NB4 (cell line): ENCODE data around the gene METAP2.

ENCODE experiments used
- DNase-seq: peaks from one replicate; pipeline ENCODE4 v3.0.0; 2010; ENCODE audit warnings: low read depth
- H3K4me3 ChIP-seq: one replicate; pipeline ENCODE4 v1.5.1; 2011; ENCODE audit warnings: mild to moderate bottlenecking, low read depth, low read length, moderate library complexity
- CTCF ChIP-seq: IDR thresholded peaks from one replicate; pipeline ENCODE4 v1.5.1; 2012; ENCODE audit warnings: low read depth, low read length
- MAX ChIP-seq: IDR thresholded peaks from 2 replicates; pipeline ENCODE4 v1.6.1; 2011; ENCODE audit warnings: low read depth, low read length
- MYC ChIP-seq: IDR thresholded peaks from 2 replicates; pipeline ENCODE4 v1.6.1; 2011; ENCODE audit warnings: low read depth, low read length
- POLR2A ChIP-seq: IDR thresholded peaks from 2 replicates; pipeline ENCODE4 v1.6.1; 2011; ENCODE audit warnings: mild to moderate bottlenecking; ENCODE audit not compliant: insufficient read length; ENCODE audit errors: extremely low read depth

Gene METAP2

GRCh38 chr12:95473884-95474659 lies at the start of gene METAP2:
METAP2 (plus strand) TSS chr12:95474152; CDS start chr12:95474180, 28 bp downstream.
- H3K4me3 ChIP-seq, result peak within 1 kb of the TSS; percentile 79
- DNase-seq, result peak; percentile 100
- no peak for TF ChIP-seq CTCF
- peak; percentile 93 for TF ChIP-seq POLR2A
- TF ChIP-seq MYC, result peak; percentile 95
- peak; percentile 84 for TF ChIP-seq MAX

DNA sequence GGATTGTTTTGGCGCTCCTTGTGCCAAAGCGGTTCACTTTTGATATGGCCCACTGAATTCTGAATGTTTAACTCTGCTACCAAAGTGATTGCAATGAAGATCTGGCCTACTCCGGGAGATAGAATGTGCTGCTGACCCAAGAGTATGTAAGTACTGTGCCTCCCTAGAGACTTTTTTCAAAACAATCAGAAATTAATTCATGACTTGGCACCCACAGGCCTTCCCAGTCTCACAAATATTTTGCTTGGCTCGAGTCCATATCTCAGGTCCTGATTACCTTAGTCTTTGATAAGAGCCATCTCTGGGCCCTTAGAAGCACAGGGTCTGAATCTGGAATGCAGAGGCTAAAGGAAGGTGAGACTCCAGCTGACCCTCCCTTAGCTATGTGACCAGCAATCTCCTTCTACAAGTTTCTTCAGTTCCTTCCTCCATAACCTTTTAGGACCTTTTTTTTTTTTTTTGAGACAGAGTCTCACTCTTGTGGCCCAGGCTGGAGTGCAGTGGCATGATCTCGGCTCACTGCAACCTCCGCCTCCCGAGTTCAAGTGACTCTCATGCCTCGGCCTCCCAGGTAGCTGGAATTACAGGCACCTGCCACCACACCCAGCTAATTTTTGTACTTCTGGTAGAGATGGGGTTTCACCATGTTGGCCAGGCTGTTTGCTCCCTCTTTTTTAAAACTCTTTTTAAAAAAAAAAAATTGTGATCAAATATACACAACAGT lies 49.5 kb upstream of the METAP2 start:
- H3K4me3 ChIP-seq, result no peak overlapping the region
- TF ChIP-seq MAX (no peak), MYC (no peak), POLR2A (no peak)
- no peak for DNase-seq

- no peak for DNase-seq
- H3K4me3 ChIP-seq, result no peak overlapping the region
- no peak for TF ChIP-seq MAX
- TF ChIP-seq POLR2A, result no peak
- TF ChIP-seq CTCF, result no peak
- no peak for TF ChIP-seq MYC
These were observed 44.8 kb upstream of the METAP2 start for GRCh38 chr12:95429172-95429510.

DNA sequence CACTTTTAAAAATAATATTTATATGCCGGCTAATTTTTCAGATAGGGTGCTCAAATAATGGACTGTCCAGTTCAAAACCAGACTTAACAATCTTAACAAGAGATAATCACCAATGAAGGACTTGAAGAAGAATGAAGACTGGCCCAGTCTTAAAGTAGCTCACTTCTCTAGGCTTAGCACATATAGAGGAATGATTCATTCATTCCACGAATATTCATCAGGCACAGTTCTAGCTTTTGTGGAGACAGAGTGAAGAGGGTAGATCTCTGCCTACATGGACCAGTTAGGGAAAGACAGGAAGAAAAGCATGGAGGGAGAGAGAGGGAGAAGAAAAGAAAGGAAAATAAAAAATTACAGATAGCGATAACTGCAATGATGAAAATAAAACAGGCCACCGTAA lies 42.8 kb upstream of the METAP2 start:
- TF ChIP-seq MYC (no peak), POLR2A (no peak), CTCF (no peak), MAX (no peak)
- no peak overlapping the region for H3K4me3 ChIP-seq
- no peak for DNase-seq

DNA sequence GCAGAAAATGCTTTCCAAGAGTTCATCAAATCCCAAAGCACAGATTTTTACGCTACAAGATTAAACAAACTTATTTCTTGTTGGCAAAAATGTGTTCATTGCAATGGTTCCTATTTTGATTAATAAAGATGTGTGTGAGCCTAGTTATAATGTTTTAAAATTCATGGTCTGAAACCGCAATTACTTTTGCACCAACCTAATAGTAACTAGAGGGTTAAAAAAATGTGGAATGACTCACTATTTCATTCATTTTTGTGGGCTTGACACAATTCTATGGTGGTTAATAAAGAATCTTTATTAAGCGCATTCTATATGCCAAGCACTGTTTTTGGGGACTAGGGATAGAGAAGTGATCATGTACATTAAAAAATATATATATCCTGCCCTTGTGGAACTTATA lies 38.6 kb upstream of the METAP2 start:
- no peak for DNase-seq
- H3K4me3 ChIP-seq, result no peak overlapping the region
- TF ChIP-seq MAX (no peak), POLR2A (no peak)

DNA sequence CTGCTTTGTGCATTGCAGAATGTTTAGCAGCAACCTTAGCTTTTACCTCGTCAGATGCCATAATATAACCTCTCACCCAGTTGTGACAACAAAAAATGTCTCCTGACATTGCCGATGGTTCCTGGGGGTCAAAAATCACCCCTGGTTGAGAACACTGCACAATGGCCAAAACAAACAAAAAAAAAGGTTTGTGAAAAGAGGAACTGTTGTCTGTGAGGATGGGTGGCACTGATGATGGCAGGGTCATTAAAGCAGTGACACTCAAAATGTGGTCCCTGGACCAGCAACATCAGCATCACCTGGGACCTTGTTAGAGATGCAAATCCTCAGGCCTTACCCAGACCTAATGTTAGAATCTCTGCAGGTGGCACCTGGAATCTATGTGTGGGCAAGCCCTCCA lies 36.4 kb upstream of the METAP2 start:
- no peak overlapping the region for H3K4me3 ChIP-seq
- no peak for DNase-seq
- no peak for TF ChIP-seq POLR2A
- TF ChIP-seq CTCF, result no peak
- TF ChIP-seq MAX, result no peak
- no peak for TF ChIP-seq MYC
